Pancreas (tissue), 10 donors: Measurements from ENCODE around the gene RBMXL2. TPM values are rescaled to one million over a fixed set of nuclear protein-coding genes. Genes with fewer than 3 reads are reported as not detected.

Source experiments
- ATAC-seq, 4 donors: fragments of 200-7000 bp; cut with Tn5 transposase; one replicate each; pipeline versions ENCODE4 v1.8.0 to v1.9.1; 2020; ENCODE audit warnings: mild to moderate bottlenecking in 4 of 4, moderate library complexity in 4 of 4
- DNase-seq, 6 donors: peaks; one replicate each; pipeline ENCODE4 v3.0.0-alpha.2; 2020
- FAIRE-seq: peaks from 2 replicates; lab custom pipeline; 2012; peaks lifted over from hg19 to GRCh38; lab: Jason Lieb, UNC
- H3K27ac ChIP-seq, 4 donors: fragments of 200-600 bp; sonication (generic); 1 replicate in 3 of 4; 2 replicates in 1 of 4; pipeline versions ENCODE4 v1.5.0 to v1.8.0; 2020
- H3K27me3 ChIP-seq, 4 donors: fragments of 200-600 bp; one replicate each; pipeline ENCODE4 v1.8.0; 2021
- H3K36me3 ChIP-seq, 3 donors: fragments of 200-600 bp; sonication (generic) in 1 of 3; one replicate each; pipeline versions ENCODE4 v1.5.0 to v1.8.0; 2020 to 2021
- H3K4me1 ChIP-seq, 3 donors: fragments of 200-600 bp; one replicate each; pipeline ENCODE4 v1.8.0; 2021
- H3K4me3 ChIP-seq, 4 donors: fragments of 200-600 bp; sonication (generic) in 2 of 4; one replicate each; pipeline versions ENCODE4 v1.5.0 to v1.8.0; 2020 to 2021
- H3K9me3 ChIP-seq, 4 donors: fragments of 200-600 bp; one replicate each; pipeline ENCODE4 v1.8.0; 2021
- CTCF ChIP-seq, 4 donors: fragments of 200-600 bp; sonication (generic) in 3 of 4; IDR thresholded peaks; one replicate each; pipeline versions ENCODE4 v1.5.0 to v1.8.0; 2021; ENCODE audit warnings: antibody characterized with exemption in 4 of 4
- WGBS, 2 donors: extraction: QIAGEN DNeasy Blood & Tissue Kit; methylation state at CpG; one replicate each; pipeline ENCODE4 v1.1.7; 2013; 5-methylcytosine and 5-hydroxymethylcytosine counted together
- intact Hi-C, 3 donors: fragments of 100-400 bp; cut with DNase I; formaldehyde crosslinking; loops; one replicate each; pipeline versions ENCODE4 v1.11.1 to v1.14.2; 2022
- polyA plus RNA-seq, 2 donors: library from polyadenylated mRNA; stranded (reverse); fragments of 200-250 nt; gene quantifications; one replicate each; pipeline ENCODE4 v1.2.3, GENCODE V29; 2013
- total RNA-seq, 6 donors: library from RNA; stranded (reverse); fragmentation: NEBNext Ultra II Directional in 4 of 6; extraction: Animal tissue kit (Norgen Biotek cat#: 25700) in 4 of 6; gene quantifications; one replicate each; pipeline versions ENCODE4 v1.2.1 to v1.2.4, GENCODE V29; 2021 to 2023
- donor health status: healthy with polysubstance abuse.
- donor health status: DM: no; HTN: no; CAD: no; lungs with moderate emphysema.
- donor health status: DM: no; HTN: no; CAD: no.
- donor health status: control.
- donor health status: control.
- donor health status: Bipolar disorder and iron deficiency.
- donor health status: DM: yes; HTN: yes; CAD: no.
- donor health status: DM: no; HTN: no; CAD: no.
- donor health status: DM: no; HTN: no; CAD: no.
- donor health status: DM: yes; HTN: yes; CAD: no.

The RBMXL2 gene
- total and polyA plus RNA-seq, 8 donors = not detected

GRCh38 chr11:7115780-7116179 is 27.0 kb downstream of the RBMXL2 start:
- Histone ChIP-seq H3K4me1 (no peaks in the 10 kb centered on the region), H3K27ac (no peak overlapping the region), H3K36me3 (no peaks in the 10 kb centered on the region), H3K9me3 (no peaks in the 10 kb centered on the region), H3K4me3 (no peak overlapping the region), H3K27me3 (no peaks in the 10 kb centered on the region)
- intact Hi-C loops = no loop called here
- no peak for TF ChIP-seq CTCF (IDR thresholded peaks at IDR 0.05)
- 29 to 38% methylated on average over 1 of the region's 1 CpG for WGBS, 2 donors
- no peak for FAIRE-seq
- DNase-seq = no peak
- no peak for ATAC-seq

- intact Hi-C loops = no loop called here
- H3K4me3 ChIP-seq = no peak overlapping the region
- ATAC-seq (no peak), DNase-seq (no peak), FAIRE-seq (peak; percentile 79)
- H3K27me3 ChIP-seq = no peaks in the 10 kb centered on the region
- no peak for TF ChIP-seq CTCF (IDR thresholded peaks at IDR 0.05)
- no peaks in the 10 kb centered on the region for H3K9me3 ChIP-seq
- WGBS, 2 donors = 87 to 90% methylated on average over 3 of the region's 3 CpGs
- no peak overlapping the region for H3K27ac ChIP-seq
- no peaks in the 10 kb centered on the region for H3K36me3 ChIP-seq
- no peaks in the 10 kb centered on the region for H3K4me1 ChIP-seq
These were observed 27.6 kb downstream of the RBMXL2 start for GRCh38 chr11:7116370-7116769.

GRCh38 chr11:7138051-7138450 is 49.3 kb downstream of the RBMXL2 start:
- TF ChIP-seq CTCF (IDR thresholded peaks at IDR 0.05) = no peak
- intact Hi-C loops = no loop called here
- Histone ChIP-seq H3K4me1 (no peaks in the 10 kb centered on the region), H3K36me3 (no peaks in the 10 kb centered on the region), H3K27me3 (no peaks in the 10 kb centered on the region), H3K9me3 (no peaks in the 10 kb centered on the region), H3K4me3 (no peak overlapping the region), H3K27ac (no peak overlapping the region)
- no peak for FAIRE-seq
- WGBS, 2 donors = 78 to 85% methylated on average over 1 of the region's 1 CpG
- no peak for DNase-seq
- ATAC-seq = no peak

Other genes with a start within 250 kb of the RBMXL2 start
- gene OR10A5, start 243.3 kb upstream of the RBMXL2 start, total RNA-seq = not detected
- not detected for gene OR10A5, start 243.3 kb upstream of the RBMXL2 start, polyA plus RNA-seq
- gene OR10A2, start 225.9 kb upstream of the RBMXL2 start, total RNA-seq = not detected
- gene OR10A2, start 225.9 kb upstream of the RBMXL2 start, polyA plus RNA-seq = not detected
- gene OR10A4, start 212.4 kb upstream of the RBMXL2 start, total RNA-seq = not detected
- gene OR10A4, start 212.4 kb upstream of the RBMXL2 start, polyA plus RNA-seq = not detected
- gene OR2D2, start 196.5 kb upstream of the RBMXL2 start, total RNA-seq = under 1 TPM in 4 of 6 donors, not detected in 2; 0.19 to 0.28 (median 0.20) TPM
- not detected for gene OR2D2, start 196.5 kb upstream of the RBMXL2 start, polyA plus RNA-seq
- gene OR2D3, start 168.0 kb upstream of the RBMXL2 start, total RNA-seq = not detected
- gene OR2D3, start 168.0 kb upstream of the RBMXL2 start, polyA plus RNA-seq = not detected
- 1 to 10 TPM; 1.7 to 4.5 (median 2.7) TPM for gene ZNF215, start 162.6 kb upstream of the RBMXL2 start, total RNA-seq
- 1 to 10 TPM; 1.6 TPM for gene ZNF215, start 162.6 kb upstream of the RBMXL2 start, polyA plus RNA-seq
- gene ZNF214, start 68.7 kb upstream of the RBMXL2 start, total RNA-seq = 1 to 10 TPM in 5 of 6 donors, under 1 TPM in 1; 0.88 to 4.3 (median 1.8) TPM
- 1 to 10 TPM in 1 of 2 donors, under 1 TPM in 1; 0.34 to 1.1 TPM for gene ZNF214, start 68.7 kb upstream of the RBMXL2 start, polyA plus RNA-seq
- under 1 TPM in 4 of 6 donors, not detected in 2; 0.06 to 0.09 (median 0.07) TPM for gene NLRP14, start 68.5 kb upstream of the RBMXL2 start, total RNA-seq
- under 1 TPM in 1 of 2 donors, not detected in 1; 0.07 TPM for gene NLRP14, start 68.5 kb upstream of the RBMXL2 start, polyA plus RNA-seq
- 1 to 10 TPM in 5 of 6 donors, under 1 TPM in 1; 0.83 to 2.0 (median 1.1) TPM for gene SYT9, start 162.9 kb downstream of the RBMXL2 start, total RNA-seq
- under 1 TPM; 0.38 to 0.52 TPM for gene SYT9, start 162.9 kb downstream of the RBMXL2 start, polyA plus RNA-seq